NK-92 treated with Interleukin-12 subunit alpha and Interleukin-12 subunit beta, amount 100 ng/mL, for 24 hours (cell line): Measurements from ENCODE around the gene PLA2G15.

ENCODE experiments used
- DNase-seq: peaks from one replicate; lab custom pipeline; 2025; lab: John Stamatoyannopoulos, UW

PLA2G15 gene

DNA sequence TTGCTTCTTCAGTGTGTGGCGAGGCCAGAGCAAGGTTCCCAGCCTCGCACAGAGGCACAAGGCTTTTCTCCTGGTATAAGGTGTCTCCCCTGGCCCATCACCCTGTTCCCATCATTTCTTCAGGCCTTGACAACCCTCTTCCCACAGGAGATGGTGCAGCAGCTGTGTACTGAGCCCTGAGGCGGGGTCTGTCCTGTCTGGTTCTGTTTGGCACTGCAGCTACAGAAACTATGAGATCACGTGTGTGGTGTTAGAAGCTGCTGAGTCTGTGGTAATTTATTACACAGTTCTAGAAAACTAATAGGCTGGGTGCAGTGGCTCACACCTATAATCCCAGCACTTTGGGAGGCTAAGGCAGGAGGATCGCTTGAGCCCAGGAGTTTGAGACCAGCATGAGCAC is 7.2 kb downstream of the PLA2G15 start:
- no peak for DNase-seq

DNA sequence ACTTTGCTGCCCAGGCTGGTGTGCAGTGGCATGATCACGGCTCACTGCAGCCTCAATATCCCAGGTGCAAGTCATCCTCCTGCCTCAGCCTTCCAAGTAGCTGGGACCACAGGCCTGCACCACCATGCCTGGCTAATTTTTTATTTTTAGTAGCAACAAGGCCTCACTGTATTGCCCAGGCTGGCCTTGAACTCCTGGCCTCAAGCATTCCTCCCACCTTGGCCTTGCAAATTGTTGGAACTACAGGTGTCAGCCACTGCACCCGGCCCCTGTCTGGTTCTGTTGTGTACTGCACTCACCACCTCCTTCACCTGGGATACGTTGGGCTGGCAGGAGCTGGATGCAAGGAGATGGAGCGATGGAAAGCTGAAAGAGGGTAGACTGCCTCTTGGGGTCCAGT is 8.5 kb downstream of the PLA2G15 start:
- no peak for DNase-seq

DNA sequence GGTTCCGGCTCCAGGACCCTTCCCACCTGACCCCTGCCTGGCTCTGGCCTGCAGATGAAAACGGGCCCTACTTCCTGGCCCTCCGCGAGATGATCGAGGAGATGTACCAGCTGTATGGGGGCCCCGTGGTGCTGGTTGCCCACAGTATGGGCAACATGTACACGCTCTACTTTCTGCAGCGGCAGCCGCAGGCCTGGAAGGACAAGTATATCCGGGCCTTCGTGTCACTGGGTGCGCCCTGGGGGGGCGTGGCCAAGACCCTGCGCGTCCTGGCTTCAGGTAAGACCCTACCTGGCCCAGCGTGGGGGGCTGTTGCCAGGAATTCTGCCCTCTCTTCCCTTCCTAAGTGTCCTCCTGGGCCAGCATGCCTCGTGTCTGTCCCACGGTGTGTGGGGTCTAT is 10.5 kb downstream of the PLA2G15 start:
- no peak for DNase-seq

DNA sequence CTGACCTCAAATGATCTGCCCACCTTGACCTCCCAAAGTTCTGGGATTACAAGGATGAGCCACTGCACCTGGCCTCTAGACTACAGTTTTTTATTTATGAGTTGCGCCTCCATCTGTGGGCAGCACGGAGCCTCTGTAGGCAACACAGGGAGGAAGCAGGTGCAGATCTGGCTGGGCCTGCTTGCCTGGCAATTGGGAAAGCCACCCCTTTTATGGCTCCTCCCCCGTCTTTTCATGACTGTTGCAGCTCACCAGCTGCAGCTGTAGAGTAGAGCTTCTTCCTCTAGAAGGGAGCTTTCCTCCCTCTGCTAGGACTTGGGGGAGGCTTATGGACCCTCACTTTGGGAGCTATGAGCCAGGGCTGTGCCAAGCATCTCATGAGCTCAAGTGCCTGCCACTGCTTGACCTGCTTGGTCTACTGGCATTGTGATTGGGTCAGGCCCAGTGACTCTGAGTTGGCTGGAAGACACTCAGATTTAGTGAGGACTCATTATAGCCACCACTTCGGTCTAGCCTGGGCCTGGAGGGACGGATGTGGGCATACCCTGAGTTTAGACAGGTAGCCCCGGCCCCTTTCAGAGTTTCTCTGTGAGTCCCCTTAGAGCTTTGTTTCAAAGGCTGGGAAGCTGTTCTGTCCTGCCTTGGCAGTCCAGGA is 12.2 kb downstream of the PLA2G15 start:
- no peak for DNase-seq

DNA sequence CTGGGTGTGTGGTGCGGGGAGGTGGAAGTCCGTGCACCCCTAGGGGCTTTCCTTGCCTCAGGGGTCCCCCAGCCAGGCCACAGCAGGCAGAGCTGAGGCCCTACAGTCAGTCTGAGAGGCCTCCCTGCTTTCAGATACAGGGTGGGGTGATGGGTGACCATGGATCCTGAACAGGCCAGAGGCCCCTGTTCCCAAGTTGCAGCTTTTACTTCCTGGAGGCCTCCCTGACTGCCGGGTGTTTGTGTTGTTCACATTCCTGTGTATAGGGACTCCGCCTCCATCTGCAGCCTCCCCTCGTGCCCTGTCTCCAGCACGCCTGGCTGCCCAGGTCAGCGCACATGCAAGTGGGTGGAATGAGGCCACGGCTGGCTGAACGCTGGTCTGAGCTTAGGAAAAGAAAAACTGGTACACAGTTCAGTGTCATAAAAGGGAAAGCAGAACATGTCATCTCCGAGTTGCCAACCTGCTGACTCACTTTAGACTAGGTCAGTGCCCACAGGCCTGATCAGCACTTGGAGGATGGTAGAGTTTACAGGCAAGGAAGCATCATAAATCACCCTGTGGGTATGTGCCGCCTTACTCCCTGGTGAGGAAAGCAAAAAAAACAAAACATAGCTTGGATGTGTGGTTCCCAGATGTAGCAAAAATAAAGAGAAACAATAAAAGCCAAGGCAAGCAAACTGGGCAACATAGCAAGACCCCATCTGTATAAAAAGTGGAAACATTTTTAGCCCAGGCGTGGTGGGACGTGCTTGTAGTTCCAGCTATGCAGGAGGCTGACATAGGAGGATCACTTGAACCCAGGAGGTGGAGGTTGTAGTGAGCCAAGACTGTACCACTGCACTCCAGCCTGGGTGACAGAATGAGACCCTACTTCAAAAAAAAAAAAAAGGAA is 13.0 kb downstream of the PLA2G15 start:
- DNase-seq: no peak

DNA sequence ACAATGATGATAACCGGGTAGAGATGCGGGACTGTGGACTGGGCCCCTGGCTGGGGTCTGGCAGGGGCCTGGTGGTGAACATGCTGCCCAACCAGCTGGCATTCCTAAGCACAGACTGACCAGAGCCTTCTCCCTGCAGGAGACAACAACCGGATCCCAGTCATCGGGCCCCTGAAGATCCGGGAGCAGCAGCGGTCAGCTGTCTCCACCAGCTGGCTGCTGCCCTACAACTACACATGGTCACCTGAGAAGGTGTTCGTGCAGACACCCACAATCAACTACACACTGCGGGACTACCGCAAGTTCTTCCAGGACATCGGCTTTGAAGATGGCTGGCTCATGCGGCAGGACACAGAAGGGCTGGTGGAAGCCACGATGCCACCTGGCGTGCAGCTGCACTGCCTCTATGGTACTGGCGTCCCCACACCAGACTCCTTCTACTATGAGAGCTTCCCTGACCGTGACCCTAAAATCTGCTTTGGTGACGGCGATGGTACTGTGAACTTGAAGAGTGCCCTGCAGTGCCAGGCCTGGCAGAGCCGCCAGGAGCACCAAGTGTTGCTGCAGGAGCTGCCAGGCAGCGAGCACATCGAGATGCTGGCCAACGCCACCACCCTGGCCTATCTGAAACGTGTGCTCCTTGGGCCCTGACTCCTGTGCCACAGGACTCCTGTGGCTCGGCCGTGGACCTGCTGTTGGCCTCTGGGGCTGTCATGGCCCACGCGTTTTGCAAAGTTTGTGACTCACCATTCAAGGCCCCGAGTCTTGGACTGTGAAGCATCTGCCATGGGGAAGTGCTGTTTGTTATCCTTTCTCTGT is 14.0 kb downstream of the PLA2G15 start:
- no peak for DNase-seq

DNA sequence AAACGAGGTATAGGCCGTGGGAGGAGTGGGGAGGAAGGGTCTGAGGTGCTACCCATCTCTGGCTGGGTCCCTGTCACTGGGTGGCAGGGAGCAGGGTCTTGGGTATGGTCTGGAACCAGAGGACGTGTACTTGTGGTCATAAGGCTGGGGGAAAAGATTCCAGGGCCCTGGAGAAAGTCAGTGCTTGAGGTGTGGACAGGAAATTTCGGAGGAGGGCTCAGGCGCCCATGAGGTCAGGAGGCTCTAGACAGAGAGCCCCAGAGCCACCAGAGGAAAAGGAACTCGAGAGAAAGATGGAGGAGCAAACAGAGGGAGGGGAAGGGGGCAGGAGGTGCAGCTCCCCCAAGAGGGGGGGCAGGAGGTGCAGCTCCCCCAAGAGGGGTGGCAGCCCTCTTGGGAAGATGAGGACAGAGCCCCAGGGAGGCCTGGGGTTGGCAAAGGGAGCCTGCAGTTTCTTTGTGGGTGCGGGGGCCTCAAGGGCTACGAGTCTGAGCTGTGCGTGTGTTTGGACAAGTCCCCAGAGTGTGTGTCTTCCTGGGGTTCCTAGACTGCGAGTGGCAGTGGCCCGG is 18.5 kb downstream of the PLA2G15 start:
- DNase-seq: no peak

DNA sequence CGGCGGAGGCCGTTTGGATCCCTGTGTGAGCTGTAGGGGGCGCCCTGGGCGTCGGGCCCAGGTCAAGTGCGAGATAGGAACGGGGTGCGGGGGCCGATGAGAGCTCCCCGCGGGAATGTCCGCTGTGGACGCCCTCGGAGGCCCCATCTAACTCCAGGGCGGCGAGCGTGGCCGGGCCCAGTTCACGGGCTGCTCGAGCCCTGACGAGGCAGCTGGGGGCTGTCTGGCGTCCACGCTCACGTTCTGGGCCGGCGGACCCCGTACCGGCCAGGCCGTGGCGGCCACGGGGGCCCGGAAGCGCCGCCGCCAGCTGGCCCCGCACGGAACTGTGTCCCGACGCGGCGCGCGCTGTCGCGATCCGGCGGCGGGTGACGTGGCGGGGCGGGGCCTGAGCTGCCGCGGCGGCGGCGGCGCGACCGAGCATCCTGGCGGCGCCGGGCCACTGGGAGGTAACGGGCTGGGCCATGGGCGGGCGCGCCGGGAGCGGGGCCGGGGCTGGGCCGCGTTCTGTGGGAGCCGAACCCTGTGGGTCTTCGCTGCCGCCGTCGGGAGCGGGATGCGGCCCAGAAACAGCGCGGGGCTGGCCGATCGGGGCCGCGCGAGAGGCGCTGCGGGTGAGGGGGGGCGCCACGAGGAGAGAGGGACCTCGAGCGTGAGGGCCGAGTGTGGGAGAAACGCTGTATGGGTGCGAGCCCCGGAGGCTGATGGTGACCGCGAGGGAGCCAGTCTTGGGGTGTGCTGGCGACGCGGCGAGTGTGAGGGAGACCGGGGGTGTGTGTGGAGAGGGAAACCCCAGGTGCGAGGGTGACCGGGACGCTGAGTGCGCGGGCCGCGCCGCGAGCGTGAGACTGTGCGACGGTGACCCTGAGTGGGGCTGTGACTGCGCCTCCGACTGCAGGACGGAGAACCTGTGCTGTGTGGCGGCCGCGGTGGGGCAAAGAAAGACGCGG is 19.2 kb downstream of the PLA2G15 start, which contains the start of gene SLC7A6:
Gene SLC7A6 (plus strand): TSS at position 399 of the 950 bp plus-strand sequence. CDS start 10,201 bp downstream, outside the sequence.
- DNase-seq: peak; percentile 56

DNA sequence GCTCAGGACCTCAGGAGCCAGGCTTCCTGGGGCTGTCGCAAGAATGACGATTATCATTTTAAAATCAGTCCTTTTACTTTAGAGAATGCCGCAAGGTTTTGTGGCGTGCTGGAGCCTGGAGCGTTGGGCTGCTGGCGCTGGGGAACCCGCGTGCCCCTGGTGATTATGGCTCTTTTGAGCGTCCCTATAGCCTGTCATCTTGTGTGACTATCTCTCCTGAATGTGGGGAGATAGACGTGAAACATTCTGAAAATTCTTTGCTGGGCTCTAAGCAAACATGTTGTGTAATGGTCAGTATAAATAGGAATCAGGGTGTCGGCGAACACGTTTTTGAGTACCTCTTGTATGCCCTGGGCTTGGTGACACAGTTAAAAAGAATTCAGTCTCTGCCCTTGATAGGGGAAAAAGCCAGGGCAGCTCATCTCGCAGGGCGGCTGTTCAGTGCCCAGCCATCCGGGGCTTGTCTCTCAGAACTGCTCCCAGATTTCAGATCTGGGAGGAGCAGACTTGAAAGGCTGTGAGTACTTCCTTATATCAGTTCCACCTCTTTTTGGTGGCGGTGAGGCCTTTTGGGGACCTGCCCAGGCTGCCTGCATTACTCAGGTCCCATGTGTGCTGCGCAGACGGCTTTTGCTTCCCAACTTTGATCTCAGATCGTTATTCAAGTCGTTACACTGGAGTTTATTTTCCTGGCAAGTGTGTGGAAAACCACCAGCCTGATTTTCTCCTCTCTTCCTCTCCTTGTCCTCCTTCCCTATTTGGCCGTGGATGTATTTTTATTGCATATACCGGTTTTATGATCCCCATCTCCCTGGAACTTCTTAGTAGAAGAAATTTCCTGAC is 20.1 kb downstream of the PLA2G15 start:
- DNase-seq: no peak

DNA sequence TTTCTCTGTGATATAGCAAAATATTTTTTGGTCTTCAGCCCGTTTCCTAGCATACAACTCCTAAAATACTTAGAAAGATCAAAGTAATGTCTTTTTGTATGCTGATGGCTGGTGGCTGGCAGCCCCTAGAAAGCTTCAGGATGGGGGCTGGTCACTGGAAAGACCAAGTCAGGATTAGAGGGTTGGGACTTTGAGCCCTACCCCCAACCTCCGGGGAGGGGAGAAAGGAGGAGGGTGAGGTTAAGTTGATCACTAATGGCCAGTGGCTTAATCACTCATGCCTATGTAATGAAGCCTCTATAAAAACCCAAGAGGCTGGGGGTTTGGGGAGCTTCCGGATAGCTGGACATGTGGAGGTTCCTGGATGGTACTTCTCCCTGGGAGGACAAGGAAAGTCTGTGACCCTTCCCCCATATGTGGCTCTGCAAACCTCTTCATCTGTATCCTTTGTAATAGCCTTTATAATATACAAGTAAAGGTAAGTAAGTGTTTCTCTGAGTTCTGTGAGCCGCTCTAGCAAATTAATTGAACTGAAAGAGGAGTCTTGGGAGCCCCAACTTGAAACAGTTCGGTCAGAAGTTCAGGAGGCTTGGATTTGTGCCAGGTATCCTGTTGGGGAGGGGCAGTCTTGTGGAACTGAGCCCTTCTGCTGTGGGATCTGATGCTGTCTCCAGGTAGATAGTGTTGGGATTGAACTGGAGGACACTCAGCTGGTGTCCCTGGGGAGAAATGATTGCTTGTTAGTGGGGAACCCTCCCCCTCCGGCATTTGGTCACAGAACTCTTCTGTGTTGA is 22.6 kb downstream of the PLA2G15 start:
- DNase-seq: no peak

DNA sequence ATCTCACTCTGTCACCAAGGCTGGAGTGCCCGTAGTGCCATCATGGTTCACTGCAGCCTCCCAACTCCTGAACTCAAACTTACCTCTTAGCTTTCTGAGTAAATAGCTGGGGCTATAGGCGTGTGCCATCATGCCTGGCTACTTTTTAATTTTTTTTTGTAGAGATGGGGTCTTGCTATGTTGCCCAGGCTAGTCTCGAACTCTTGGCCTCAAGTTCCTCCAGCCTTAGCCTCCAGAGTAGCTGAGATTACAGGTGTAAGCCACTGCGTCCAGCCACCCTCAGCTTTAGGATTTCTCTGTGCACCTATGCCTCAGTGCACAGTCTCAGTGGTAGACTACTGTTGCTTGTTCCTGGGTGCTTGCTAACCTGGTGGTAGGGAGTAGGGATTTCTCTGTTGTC is 24.6 kb downstream of the PLA2G15 start:
- DNase-seq: no peak

DNA sequence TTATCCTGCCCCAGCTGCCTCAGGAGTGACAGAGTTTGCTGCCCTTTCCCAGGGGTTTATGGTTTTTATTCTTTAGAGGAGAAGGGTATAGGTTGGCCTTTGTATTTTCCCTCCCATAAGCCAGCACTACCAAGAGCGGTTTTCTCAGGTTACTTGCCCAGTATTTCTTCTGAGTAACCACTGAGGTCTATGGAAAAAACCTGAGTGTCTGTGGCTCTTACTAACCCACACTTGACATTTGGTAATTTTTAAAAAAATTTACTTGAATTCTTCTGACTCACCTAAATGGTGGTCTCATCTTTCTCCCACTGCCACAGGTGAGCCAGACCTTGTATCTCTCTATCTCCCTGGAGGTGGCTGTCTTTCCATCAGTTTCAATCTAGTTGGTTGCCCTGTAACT is 25.2 kb downstream of the PLA2G15 start:
- DNase-seq: no peak

DNA sequence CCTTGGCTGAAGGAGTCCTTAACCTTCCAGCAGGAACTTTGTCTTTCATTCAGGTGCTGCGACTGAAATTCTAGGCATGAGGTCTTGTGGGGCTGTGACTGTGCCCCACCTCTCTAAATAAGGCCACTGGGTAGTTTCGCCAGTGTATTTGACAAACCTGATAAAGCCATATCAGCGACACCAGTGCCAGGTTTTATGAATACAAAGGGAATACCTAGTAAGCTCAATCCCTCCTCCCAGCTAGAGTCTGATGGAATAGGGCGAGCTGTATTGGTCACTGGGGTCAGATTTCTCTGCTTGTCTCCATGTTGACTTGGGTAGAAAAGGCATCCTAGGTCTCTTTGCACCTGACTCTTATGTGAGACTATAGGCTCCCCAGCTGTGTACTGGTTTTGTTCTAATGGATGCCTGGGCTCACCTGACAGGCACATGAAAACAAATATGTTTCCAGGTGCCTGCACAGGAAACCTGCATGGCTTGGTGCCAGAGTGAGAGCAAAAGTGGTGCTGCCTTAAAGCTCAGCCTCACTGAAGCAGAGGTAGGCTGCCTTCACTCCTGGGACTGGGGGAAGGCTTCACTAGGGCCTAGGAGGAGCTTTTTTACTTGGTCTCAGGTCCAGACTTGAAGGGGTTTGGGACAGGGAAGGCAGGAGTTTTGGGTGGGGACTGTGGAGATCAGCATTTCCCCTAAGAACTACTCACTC is 27.5 kb downstream of the PLA2G15 start:
- no peak for DNase-seq

DNA sequence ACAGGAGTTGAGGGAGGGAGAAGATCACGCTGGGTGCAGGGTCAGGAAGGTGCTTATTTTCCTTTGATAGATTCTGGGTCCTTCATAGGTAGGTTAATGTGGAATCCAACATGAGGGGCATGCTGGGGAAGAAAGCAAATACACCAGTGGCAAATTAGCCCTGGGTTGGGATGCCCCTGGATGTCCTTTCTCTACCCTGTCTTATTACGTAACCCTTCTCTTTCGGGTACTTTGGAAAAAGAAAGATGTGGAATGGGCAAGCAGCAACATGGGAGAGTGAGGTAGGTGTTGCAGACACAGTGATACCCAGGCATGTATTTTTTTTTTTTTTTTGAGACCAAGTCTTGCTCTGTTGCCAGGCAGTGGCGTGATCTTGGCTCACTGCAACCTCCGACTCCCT is 28.3 kb downstream of the PLA2G15 start:
- no peak for DNase-seq

DNA sequence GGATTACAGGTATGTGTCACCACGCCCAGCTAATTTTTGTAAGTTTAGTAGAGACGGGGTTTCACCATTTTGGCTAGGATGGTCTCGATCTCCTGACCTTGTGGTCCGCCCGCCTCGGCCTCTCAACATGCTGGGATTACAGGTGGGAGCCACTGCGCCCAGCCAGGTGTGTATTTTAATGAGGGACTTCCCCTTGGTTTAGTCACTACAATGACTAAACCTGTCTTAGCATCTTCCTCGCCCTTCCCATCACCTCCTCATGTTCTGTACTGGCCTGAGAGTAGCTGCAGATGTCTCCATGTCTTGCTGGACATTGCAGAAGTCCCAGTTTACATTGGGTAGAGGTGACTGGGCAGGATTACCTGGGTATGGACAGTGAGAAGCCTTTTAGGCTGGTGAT is 28.7 kb downstream of the PLA2G15 start:
- DNase-seq: no peak

DNA sequence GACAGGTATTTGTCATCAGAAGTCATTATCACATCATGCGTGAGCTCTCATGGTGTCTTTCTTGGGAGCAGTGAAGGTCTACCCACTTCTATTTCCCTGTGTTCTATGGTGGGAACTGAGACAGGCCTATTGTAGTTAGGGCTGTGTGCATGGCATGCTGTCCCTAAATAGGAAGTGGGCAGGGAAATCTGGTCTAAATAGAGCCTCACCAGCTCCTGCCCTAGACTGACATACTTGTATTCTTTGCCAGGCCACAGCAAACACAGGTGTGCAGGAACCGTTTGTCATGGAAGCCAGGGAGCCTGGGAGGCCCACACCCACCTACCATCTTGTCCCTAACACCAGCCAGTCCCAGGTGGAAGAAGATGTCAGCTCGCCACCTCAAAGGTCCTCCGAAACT is 29.3 kb downstream of the PLA2G15 start:
- DNase-seq: no peak

DNA sequence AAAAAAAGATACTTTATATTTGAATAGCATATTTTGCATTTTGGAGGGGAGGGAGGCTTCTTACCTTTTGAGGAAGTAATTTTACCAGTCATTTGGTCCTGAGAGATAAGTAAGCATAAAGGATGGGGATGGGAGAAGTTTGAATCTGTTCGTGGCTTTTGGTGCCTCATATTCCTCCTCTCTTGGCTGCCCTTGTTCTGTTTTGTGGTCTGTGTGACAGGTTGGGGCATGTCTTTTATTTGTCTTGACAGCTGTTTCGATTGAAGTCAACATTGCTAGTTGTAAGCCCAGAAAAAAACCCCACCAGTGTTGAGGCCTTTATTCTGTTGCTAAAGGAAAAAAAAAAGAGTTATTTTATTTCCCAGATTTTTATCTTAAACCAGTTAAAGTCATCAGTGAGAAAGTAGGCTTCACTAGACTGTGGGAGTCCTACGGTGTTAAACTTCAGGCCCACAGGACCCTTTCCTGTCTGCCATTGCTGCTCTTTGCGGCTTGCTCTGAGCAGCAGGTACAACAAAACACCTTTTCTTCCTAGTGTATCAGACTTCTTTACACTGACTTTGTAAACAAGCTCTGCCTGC is 30.5 kb downstream of the PLA2G15 start:
- DNase-seq: no peak

DNA sequence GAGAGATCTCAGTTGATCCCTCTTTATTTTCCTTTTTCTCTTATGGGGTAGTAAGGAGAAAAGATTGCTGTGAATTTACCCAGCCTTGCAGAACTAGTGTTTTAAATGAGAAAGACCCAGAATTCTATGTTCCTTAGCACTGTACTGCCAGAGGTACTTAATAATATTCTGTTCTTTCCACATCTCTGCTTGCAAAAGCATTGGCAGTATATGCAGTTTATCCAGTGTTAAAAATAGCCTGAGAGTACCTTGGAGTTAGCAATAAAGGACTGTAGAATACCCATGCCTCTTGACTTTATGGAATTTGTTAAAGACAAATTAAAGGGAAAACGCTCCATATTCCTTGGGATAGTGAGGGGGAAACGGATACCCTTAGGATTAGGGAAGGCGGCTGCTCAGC is 31.1 kb downstream of the PLA2G15 start:
- no peak for DNase-seq
